CD4-positive, alpha-beta T cell treated with Interleukin-17A for 1 hour (primary cell): Measurements from ENCODE around the gene RPL31.

Experiments used
- DNase-seq: peaks from one replicate; pipeline ENCODE4 v3.0.0-alpha.2; 2020

RPL31 gene

DNA sequence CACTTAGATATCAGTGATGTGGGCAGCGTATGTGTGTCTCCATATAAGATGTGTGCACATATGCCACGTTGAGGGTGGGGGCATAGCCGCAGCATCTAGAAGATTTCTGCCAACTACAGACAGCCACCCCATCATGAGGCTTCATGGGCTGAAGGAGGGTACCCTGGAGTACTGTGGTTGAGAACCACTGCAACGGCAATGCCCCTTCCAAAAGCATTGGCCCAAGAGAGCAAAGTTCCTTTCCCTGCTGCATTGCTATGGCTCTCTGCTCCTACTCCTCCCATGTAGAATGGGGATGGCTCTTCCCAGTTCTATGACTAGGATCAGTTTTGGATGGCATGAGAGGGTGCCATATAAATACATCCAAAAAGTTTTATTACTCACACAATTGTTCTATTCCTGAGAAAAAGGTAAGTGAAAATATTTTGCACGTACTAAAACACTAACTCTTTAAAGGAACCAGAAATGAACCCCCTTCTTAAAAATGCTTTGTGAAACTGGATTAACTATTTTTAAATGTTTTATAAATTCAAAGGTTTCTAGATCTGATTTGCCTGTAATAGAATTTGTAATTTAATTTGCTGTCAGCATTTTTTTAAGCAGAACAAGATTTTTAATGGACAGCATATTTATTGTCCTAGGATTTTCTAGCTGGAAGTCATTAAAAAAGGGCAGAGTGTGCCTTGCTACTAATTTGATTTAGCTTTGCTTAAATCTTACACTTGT is 4.4 kb upstream of the RPL31 start:
- no peak for DNase-seq

DNA sequence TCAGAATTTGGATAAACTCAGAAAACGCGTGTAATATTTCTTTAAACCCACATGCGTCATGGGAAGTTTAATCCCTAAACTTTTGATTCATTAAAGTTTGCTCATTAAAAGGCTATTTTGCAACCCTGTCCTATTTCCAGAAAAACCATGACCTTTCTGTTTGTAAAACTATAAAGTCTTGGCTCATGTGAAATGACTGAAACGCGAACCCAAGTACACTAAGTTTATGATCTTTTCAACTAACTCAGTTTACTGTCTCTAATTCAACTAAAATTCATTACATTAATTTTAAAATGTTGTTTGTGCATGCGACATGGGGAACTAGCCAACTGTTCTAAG is 3.9 kb upstream of the RPL31 start:
- no peak for DNase-seq

DNA sequence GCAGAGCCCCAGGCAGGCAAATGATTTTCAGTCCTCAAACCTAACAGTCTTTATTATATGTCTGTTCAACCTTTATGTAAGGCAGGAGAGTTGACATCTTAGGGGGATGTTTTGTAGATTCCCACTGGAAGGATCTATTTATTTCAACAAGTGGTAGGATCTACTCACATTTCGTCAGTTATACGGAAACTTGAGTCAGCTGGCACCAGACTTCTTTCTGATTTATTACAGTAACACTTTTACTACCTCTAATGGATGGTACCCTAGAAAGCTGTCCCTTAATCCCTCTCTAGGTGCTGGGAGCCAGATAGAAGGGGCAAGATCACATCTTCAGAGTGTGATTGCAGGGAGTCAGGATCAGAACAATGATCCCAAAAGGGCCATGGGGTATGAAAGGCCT is 2.1 kb upstream of the RPL31 start:
- no peak for DNase-seq

GRCh38 chr2:101002562-101003277 is 631 bp downstream of the RPL31 start:
- DNase-seq = peak; percentile 13

GRCh38 chr2:101003278-101003775 is 1.2 kb downstream of the RPL31 start:
- no peak for DNase-seq

DNA sequence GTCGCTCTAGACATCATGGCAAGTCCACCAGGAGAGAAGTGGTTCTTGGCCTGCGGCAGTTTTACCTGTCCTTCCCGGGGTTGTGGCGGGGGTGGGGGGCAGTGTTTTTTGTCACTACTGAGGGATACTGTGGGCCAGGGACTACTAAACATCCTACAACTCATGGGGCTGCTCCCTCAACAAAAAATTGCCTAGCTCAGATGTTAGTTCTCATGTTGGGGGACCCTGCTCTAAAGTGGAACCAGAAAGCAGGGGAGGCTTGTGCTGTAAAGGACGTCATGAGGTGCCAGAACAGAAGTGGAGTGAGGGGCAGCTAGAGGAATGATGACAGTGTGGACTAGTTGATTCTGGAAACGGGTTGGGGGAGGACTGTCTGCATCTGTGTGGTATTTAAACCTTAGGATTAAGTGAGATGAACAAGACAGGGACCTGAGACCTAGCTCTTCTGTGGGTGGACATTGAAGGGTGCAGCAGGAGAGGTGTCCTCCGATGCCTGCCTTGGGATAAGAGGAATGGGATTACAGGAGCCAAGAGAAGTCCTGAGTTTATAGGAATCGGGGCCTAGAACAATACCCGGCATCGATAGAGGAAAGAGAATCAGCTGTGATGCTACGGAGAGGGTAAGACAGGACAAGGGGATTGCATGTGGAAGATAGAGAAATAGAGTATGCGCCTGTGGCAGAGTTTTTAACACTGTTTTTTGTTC is 2.7 kb downstream of the RPL31 start:
- no peak for DNase-seq

DNA sequence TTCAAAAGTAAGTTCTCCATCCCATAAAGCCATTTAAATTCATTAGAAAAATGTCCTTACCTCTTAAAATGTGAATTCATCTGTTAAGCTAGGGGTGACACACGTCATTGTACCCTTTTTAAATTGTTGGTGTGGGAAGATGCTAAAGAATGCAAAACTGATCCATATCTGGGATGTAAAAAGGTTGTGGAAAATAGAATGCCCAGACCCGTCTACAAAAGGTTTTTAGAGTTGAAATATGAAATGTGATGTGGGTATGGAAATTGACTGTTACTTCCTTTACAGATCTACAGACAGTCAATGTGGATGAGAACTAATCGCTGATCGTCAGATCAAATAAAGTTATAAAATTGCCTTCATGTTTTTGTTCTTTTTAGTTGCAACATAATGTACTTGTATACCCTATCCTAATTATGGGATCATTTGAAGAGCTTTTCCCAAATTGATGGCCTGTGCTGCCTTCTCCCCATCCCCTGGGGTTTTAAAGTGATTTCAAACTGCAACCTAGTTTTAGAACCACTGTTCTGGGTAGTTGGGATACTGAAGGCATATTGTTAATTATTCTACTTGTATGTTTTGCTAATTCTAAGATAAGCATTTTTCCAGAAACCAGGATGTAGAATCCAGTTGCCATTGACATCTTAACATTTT is 4.1 kb downstream of the RPL31 start:
- no peak for DNase-seq

DNA sequence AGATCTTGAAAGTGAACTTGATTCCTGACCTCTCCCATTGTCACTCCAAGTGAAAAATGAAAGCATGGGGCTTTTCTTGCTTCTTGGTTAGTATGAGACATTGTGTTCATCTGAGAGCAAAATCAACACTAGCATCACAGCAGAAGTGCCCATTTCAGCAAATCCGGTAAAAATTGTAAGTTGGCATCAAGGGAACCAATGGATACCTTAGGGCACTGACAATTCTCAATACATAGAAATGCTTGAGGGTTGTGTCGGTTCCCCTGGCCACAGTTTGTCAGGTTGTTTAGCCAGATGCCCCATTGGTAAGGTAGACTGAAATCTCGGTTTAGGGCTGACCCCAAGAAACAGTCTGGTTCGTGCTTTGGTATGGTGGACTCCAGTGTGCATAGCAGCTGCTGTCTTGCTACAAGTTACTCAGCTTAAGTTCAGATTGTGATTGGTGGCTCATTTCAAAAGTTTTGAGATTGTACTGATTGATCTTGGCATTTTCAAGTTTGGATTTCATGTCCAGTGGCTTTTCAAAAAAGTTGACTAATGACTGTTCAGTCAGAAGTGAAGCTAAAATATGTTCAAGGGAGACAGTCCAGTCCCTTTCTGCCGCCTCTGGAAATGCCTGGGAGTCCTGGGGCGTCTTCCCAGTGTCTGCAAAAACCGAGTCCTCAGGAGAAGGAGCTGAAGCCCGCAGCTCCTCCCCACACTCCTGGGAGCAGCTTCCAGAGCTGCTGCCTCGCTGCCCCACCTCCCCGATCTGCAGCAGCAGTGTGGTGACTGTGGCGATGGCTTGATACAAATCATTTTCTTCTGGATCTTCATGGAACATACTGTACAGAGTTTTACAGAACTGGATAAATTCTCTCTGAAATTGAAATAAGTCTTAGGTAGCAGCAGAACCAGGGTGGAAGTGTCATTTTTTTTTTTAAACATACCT is 5.6 kb downstream of the RPL31 start:
- no peak for DNase-seq

DNA sequence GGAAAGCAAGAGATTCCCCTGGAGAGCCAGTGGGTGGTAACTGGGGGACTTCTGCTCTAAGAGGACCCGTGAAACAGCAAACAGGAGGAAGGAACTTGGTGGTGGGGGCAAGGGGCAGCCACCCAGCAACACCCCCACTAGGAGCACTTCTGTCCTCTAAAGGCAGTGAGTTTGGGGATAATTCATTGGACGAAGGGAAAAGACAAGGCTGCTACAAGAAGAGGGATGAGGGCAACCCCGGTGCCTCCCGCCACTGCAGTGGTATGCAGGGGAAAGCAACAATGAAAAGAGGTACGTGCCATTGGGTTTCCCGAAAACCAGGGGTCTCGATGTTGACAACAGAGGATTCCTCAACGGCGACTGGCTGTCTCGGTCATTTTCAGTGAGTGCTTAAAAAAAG is 9.1 kb downstream of the RPL31 start:
- DNase-seq = no peak

DNA sequence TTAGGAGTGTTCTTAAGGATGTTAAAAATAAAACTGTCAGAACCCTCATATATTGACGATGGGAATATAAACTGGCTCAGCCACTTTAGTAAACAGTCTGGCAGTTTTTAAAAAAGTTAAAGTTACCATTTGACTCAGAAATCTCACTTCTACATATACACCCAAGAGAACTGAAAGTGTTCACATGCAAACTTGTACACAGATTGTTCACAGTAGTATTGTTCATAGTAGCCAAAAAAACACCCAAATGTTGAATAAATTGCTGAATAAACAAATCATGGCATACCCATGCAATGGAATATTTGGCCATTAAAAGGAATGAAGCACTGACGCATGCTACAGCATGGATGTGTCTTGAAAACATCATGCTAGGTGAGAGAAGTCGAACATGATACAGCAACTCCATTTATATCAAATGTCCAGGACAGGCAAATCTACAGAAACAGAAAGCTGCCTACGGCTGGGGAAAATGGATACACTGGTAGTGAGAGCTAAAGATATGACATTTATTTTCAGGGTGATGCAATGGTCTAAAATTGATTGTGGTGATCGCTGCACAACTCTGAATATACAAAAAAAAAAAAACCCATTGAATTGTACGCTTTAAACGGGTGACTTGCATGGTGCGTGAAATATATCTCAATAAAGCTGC is 10.1 kb downstream of the RPL31 start:
- no peak for DNase-seq

DNA sequence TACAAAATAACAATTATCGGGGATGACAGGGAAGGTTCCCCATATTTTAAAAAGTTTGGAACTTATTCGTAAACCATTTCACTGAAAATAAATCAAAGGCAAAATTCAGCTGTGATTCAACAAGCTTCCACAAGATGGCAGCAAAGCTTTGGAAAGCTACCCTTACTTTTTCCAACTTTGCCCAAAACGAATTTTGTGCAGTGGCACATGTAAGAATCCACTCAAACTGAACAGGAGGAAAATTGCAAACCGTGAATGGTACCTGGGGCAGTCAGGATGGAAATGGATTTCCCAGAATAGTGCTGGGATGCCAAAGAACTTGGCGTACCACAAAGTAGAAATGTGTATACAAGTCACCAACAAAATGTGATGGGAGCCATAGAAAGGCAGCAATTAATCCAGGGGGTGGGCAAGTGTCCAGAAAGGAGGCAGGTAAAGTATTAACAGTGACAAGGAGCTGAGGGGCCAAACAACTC is 10.7 kb downstream of the RPL31 start:
- peak; percentile 66 for DNase-seq

- DNase-seq = no peak
These were observed 12.3 kb downstream of the RPL31 start for GRCh38 chr2:101014264-101014857.

DNA sequence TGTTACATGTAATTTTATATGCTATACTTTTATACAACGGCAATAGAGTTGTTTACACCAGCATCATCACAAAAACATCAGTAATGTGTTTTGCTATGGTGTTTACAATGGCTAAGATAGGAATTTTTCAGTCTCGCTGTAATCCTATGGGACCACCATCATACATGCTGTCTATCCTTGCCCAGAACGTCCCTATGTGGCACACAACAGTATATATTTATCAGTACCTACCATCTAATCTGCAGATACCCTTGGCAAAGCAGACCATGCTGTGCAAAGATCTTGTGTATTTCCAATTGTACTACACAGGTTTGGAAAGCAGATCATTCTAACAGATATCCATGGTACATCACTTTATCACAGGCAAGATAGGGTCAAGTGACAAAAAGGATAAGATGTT is 15.3 kb downstream of the RPL31 start:
- no peak for DNase-seq

- no peak for DNase-seq
These were observed 16.8 kb downstream of the RPL31 start for GRCh38 chr2:101018934-101019333.

- no peak for DNase-seq
These were observed 20.1 kb downstream of the RPL31 start for GRCh38 chr2:101022221-101022620.

GRCh38 chr2:101023327-101024107 is 21.4 kb downstream of the RPL31 start:
- DNase-seq = no peak

- no peak for DNase-seq
These were observed 23.5 kb downstream of the RPL31 start for GRCh38 chr2:101025561-101025960.

- DNase-seq = no peak
These were observed 24.2 kb downstream of the RPL31 start for GRCh38 chr2:101026253-101026701.

DNA sequence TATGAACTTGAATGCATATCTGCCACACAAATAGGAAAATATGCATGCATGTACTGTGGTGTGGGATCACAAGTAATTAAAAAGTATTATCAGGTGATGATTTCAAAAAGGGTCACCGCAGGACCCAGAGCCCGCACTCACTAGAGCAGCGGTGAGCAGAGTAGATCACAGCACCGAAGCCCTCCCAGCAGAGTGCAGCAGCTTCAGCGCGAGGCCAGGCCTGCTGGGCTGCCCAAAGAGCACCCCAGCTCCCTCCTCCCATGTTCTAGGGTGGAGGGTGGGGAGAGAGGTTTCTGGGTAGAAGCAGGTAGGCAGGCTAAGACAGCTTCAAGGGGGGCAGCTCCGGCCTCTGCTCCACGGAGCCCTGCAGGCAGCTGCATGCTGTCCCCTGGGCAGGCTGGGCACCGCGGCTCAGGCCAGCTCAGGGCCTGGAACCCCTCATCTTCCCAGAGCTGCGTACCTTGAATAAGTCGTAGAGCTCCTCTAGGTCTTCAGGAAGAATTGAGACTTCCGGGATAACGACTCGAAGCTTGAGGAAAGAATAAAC is 24.9 kb downstream of the RPL31 start:
- no peak for DNase-seq

GRCh38 chr2:101027852-101028251 is 25.8 kb downstream of the RPL31 start:
- DNase-seq = no peak
